ENCODE results near the gene FAM13B. TPM values are rescaled to one million over a fixed set of nuclear protein-coding genes. Genes with fewer than 3 reads are reported as not detected.

FAM13B gene
- total RNA-seq, 4 donors from 2014 or later = 18.7 to 46.7 (median 23.0) TPM

- Histone ChIP-seq H3K4me1 (peaks cover 0 to 7% (median 0%) of the 10 kb centered on the region in 4 donors), H3K36me3 (no peaks in the 10 kb centered on the region), H3K9me3 (no peaks in the 10 kb centered on the region), H3K27me3 (no peaks in the 10 kb centered on the region), H3K4me3 (no peak overlapping the region), H3K27ac (no peak overlapping the region)
- intact Hi-C loops (cut with DNase I; ENCODE audit: low total_unique reads) = no loop called here
- peak in 2 of 5 experiments; percentile 12 to 14 for TF ChIP-seq CTCF (IDR thresholded peaks at IDR 0.05)
- no peak for TF ChIP-seq EP300 (IDR thresholded peaks at IDR 0.05; ENCODE audit: low read depth)
- no peak for DNase-seq
- 93% methylated on average over 3 of the region's 3 CpGs; no CpG with 5 or more reads in 1 of the 2 donors for WGBS, 2 donors (ENCODE audit: low coverage in 1 of 2)
- in situ Hi-C loops (cut with MboI; ENCODE audit: low pct_ligation_motif_present in 1 of 4, low pct_unique_long_range_greater_than_20kb in 1 of 4, low sequenced_read_pairs in 3 of 4) = no loop called here
Measured at GRCh38 chr5:137891849-137892248, 141.0 kb downstream of the FAM13B start.

DNA sequence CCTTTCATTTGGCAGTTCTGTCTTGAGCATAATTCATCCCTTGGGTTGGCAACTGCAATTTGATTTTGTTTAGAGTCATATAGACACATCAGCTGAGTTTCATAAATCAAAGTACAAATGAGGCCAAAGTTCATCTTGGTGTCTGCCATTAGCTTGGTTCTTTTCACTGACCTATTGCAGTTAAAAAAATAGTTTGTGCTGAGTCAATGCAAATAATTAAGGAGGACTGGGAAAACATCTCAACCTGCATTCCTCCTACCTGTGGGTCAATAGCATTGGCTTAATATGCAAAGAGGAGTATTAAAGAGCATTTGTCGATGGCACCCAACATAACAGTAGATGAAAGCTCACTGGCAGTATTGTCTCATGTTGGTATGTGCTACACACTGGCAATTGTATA lies 142.0 kb downstream of the FAM13B start:
- Histone ChIP-seq H3K9me3 (no peaks in the 10 kb centered on the region), H3K27ac (no peak overlapping the region), H3K27me3 (no peaks in the 10 kb centered on the region), H3K4me1 (peaks cover 0 to 7% (median 0%) of the 10 kb centered on the region in 4 donors), H3K36me3 (no peaks in the 10 kb centered on the region), H3K4me3 (no peak overlapping the region)
- DNase-seq = no peak
- in situ Hi-C loops (cut with MboI; ENCODE audit: low pct_ligation_motif_present in 1 of 4, low pct_unique_long_range_greater_than_20kb in 1 of 4, low sequenced_read_pairs in 3 of 4) = no loop called here
- 90 to 96% methylated on average over 1 of the region's 1 CpG for WGBS, 2 donors (ENCODE audit: low coverage in 1 of 2)
- intact Hi-C loops (cut with DNase I; ENCODE audit: low total_unique reads) = no loop called here
- TF ChIP-seq POLR2A (IDR thresholded peaks at IDR 0.05) (no peak), EP300 (IDR thresholded peaks at IDR 0.05; ENCODE audit: low read depth) (no peak), POLR2AphosphoS5 (IDR thresholded peaks at IDR 0.05) (no peak), CTCF (IDR thresholded peaks at IDR 0.05) (no peak)

GRCh38 chr5:137888863-137889759 lies 143.8 kb downstream of the FAM13B start, which contains the start of gene PKD2L2:
TSS of gene PKD2L2 (plus strand) at chr5:137889457. CDS start at chr5:137889492, 35 bp downstream.
- Histone ChIP-seq H3K36me3 (no peaks in the 10 kb centered on the region), H3K9me3 (no peaks in the 10 kb centered on the region), H3K4me3 (peak within 1 kb of the TSS in 3 of 4 donors; percentile 32 to 46 (median 34)), H3K27ac (peak within 1 kb of the TSS; percentile 59 to 78 (median 66)), H3K4me1 (peaks cover 0 to 7% (median 0%) of the 10 kb centered on the region in 4 donors), H3K27me3 (no peaks in the 10 kb centered on the region)
- WGBS, 2 donors (ENCODE audit: low coverage in 1 of 2) = 49 to 71% methylated on average over 7 to 59 of the region's 59 CpGs
- intact Hi-C loops (cut with DNase I; ENCODE audit: low total_unique reads) = no loop called here
- in situ Hi-C loops (cut with MboI; ENCODE audit: low pct_ligation_motif_present in 1 of 4, low pct_unique_long_range_greater_than_20kb in 1 of 4, low sequenced_read_pairs in 3 of 4) = no loop called here
- peak; percentile 75 for DNase-seq
- peak; percentile 61 for TF ChIP-seq POLR2A (IDR thresholded peaks at IDR 0.05)
- TF ChIP-seq CTCF (IDR thresholded peaks at IDR 0.05) = no peak
- TF ChIP-seq POLR2AphosphoS5 (IDR thresholded peaks at IDR 0.05) = peak in 2 of 3 donors; percentile 54 to 59

GRCh38 chr5:137888466-137888862 lies 144.4 kb downstream of the FAM13B start:
- WGBS, 2 donors (ENCODE audit: low coverage in 1 of 2) = 66 to 70% methylated on average over 6 to 7 of the region's 7 CpGs
- H3K36me3 ChIP-seq = no peaks in the 10 kb centered on the region
- H3K4me1 ChIP-seq = peaks cover 0 to 7% (median 0%) of the 10 kb centered on the region in 4 donors
- H3K9me3 ChIP-seq = no peaks in the 10 kb centered on the region
- no peak for DNase-seq
- TF ChIP-seq EP300 (IDR thresholded peaks at IDR 0.05; ENCODE audit: low read depth) (no peak), POLR2AphosphoS5 (IDR thresholded peaks at IDR 0.05) (no peak), POLR2A (IDR thresholded peaks at IDR 0.05) (no peak), CTCF (IDR thresholded peaks at IDR 0.05) (no peak)
- peak overlapping the region in 2 of 4 donors; percentile 32 to 46 for H3K4me3 ChIP-seq
- H3K27ac ChIP-seq = peak overlapping the region; percentile 59 to 78 (median 66)
- H3K27me3 ChIP-seq = no peaks in the 10 kb centered on the region
- intact Hi-C loops (cut with DNase I; ENCODE audit: low total_unique reads) = no loop called here
- in situ Hi-C loops (cut with MboI; ENCODE audit: low pct_ligation_motif_present in 1 of 4, low pct_unique_long_range_greater_than_20kb in 1 of 4, low sequenced_read_pairs in 3 of 4) = no loop called here

Measured in transverse colon (tissue), 4 donors.